ENCODE results near the gene RAG1. TPM values are rescaled to one million over a fixed set of nuclear protein-coding genes. Genes with fewer than 3 reads are reported as not detected.

The RAG1 gene
- total and polyA plus RNA-seq, 2 donors = 0.30 to 1.6 TPM

GRCh38 chr11:36601155-36601554 is 33.3 kb downstream of the RAG1 start:
- Histone ChIP-seq H3K4me3 (ENCODE audit: low read depth, low read length) (no peak overlapping the region), H3K4me1 (ENCODE audit: insufficient read depth) (no peaks in the 10 kb centered on the region), H3K36me3 (ENCODE audit: insufficient read depth) (no peaks in the 10 kb centered on the region), H3K27ac (ENCODE audit: low read depth) (no peak overlapping the region)
- no peak for DNase-seq (ENCODE audit: extremely low spot score)
- WGBS = 87% methylated on average over 2 of the region's 2 CpGs

- no peaks in the 10 kb centered on the region for H3K4me1 ChIP-seq (ENCODE audit: insufficient read depth)
- no peak overlapping the region for H3K4me3 ChIP-seq (ENCODE audit: low read depth, low read length)
- H3K27ac ChIP-seq (ENCODE audit: low read depth) = no peak overlapping the region
- H3K36me3 ChIP-seq (ENCODE audit: insufficient read depth) = no peaks in the 10 kb centered on the region
- no peak for DNase-seq (ENCODE audit: extremely low spot score)
Observed at GRCh38 chr11:36602135-36602534, 34.3 kb downstream of the RAG1 start.

DNA sequence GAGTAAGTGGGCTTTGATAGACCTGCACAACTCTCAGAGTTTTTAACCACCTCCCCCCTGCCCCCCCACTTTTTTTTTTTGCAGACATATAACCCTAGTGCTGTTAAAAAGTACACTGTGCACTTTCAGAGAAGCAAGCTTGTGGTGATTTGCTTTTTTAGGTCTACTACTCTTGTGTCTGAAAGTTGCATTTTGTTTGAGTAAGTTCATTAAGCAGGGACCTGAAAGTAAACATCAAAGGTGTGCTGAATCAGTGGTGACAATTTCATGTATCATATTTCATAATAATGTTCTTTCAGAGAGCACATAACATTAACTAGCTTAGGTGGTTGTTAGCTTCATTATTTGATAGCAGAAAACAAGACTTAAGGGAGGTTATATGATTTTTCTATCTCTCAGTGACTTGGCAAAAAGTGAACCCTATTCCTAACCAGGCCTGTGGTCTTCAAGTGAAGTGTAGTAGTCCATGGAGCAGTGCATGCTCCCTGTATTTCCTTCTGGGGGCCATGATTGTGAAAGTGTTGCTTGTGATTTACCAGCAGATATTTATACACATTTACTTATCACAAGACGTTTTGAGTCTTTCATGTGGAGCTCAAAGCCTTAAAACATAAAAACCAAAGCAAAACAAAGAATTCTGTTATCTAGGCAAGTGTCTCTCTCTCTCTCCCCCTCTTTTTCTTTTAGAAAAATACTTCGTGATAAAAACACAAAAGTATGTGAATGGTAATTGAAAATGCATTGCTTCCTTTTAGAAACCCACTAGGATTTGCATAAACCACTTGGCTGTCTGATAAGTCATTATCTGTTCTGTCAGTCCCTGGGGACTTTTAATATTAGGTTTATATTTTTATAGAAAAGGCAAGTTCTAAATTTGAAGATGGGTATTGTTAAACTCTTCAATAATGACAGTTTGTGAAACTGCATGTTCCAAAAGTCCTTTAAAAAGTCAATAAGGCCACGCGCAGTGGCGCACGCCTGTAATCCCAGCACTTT is 37.7 kb downstream of the RAG1 start:
- Histone ChIP-seq H3K4me1 (ENCODE audit: insufficient read depth) (no peaks in the 10 kb centered on the region), H3K4me3 (ENCODE audit: low read depth, low read length) (no peak overlapping the region), H3K27ac (ENCODE audit: low read depth) (no peak overlapping the region), H3K36me3 (ENCODE audit: insufficient read depth) (no peaks in the 10 kb centered on the region)
- no peak for DNase-seq (ENCODE audit: extremely low spot score)
- WGBS = 78% methylated on average over 6 of the region's 6 CpGs

DNA sequence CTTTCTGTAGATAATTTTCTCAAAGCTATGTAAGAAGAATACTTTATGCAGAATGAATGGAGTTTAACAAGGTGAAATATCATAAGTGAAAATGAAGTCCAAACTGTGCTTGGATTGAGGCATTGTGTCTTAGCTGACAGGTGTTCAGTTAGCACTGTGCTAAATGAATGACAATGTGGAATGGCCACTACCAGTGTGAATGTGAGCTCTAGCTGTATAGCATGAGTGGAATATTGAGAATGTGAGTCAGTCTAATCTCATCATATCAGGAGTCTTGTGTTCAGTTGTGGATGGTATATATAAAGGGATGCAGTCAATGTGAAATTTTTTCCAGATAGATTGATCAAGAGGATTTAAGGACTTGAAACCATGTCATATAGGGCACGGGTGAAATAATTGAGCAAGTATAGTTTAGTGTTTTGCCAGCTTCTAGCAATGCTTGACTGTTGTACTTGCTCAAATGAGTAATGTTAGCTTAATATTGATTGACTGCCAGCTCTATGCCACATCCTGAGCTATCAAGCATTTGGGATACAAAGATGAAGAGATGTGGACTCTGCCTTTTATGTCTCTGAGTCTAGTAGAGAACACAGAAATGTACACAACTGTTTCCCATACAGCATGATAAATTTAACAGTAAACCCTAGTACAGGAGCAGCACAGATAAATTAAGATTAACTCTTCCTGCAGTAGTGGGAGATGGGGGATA is 40.8 kb downstream of the RAG1 start:
- no peaks in the 10 kb centered on the region for H3K36me3 ChIP-seq (ENCODE audit: insufficient read depth)
- H3K4me3 ChIP-seq (ENCODE audit: low read depth, low read length) = no peak overlapping the region
- no peak for DNase-seq (ENCODE audit: extremely low spot score)
- H3K4me1 ChIP-seq (ENCODE audit: insufficient read depth) = no peaks in the 10 kb centered on the region
- no peak overlapping the region for H3K27ac ChIP-seq (ENCODE audit: low read depth)
- 90% methylated on average over 1 of the region's 1 CpG for WGBS

- no peak for DNase-seq (ENCODE audit: extremely low spot score)
- no peak overlapping the region for H3K27ac ChIP-seq (ENCODE audit: low read depth)
- no peak overlapping the region for H3K4me3 ChIP-seq (ENCODE audit: low read depth, low read length)
- no peaks in the 10 kb centered on the region for H3K36me3 ChIP-seq (ENCODE audit: insufficient read depth)
- WGBS = 69% methylated on average over 2 of the region's 2 CpGs
- H3K4me1 ChIP-seq (ENCODE audit: insufficient read depth) = no peaks in the 10 kb centered on the region
Observed at GRCh38 chr11:36609383-36609782, 41.6 kb downstream of the RAG1 start.

GRCh38 chr11:36615826-36616225 is 48.0 kb downstream of the RAG1 start:
- Histone ChIP-seq H3K27ac (ENCODE audit: low read depth) (no peak overlapping the region), H3K4me3 (ENCODE audit: low read depth, low read length) (no peak overlapping the region), H3K36me3 (ENCODE audit: insufficient read depth) (no peaks in the 10 kb centered on the region), H3K4me1 (ENCODE audit: insufficient read depth) (no peaks in the 10 kb centered on the region)
- DNase-seq (ENCODE audit: extremely low spot score) = no peak
- WGBS = 75% methylated on average over 3 of the region's 3 CpGs

DNA sequence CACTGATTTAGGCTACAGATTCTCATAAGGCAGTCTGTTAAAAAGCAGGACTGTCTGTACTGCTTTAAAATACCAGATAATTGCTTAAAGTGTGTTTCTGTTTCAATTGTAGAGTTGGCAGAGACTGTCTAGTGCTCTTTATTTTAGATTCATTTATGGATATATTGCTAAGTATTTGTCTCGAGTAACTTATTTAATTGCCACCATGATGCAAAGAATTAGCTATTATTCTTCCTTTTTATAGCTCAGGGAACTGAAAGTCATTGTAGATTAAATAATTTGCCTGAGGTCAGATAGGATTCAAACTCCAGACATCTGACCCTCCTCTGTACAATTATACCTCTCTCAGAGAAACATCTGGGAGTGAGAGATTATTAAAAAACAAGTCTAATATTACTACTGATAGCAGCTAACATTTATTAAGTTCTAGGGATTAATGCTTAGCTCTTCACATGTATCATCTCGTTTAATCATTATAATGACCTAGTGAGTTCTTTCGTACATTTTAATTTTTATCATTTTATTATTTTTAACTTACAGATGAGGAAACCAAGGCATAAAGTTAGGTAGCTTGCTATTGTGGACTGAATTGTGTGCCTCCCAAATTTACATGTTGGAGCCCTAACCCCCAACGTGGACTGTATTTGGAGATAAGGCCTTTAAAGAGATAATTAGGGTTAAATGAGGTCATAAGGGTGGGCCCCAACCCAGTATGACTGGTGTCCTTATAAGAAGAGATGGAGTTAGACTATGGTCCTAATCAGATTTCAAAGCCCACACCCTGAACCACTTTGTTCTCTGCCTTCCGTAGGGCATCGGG is 49.9 kb downstream of the RAG1 start:
- H3K4me3 ChIP-seq (ENCODE audit: low read depth, low read length) = no peak overlapping the region
- no peak for DNase-seq (ENCODE audit: extremely low spot score)
- no peaks in the 10 kb centered on the region for H3K4me1 ChIP-seq (ENCODE audit: insufficient read depth)
- WGBS = 88% methylated on average over 6 of the region's 6 CpGs
- H3K36me3 ChIP-seq (ENCODE audit: insufficient read depth) = no peaks in the 10 kb centered on the region
- H3K27ac ChIP-seq (ENCODE audit: low read depth) = no peak overlapping the region

- DNase-seq (ENCODE audit: extremely low spot score) = no peak
- no peak overlapping the region for H3K4me3 ChIP-seq (ENCODE audit: low read depth, low read length)
- no peaks in the 10 kb centered on the region for H3K4me1 ChIP-seq (ENCODE audit: insufficient read depth)
- H3K27ac ChIP-seq (ENCODE audit: low read depth) = no peak overlapping the region
- WGBS = 69% methylated on average over 3 of the region's 3 CpGs
- no peaks in the 10 kb centered on the region for H3K36me3 ChIP-seq (ENCODE audit: insufficient read depth)
Observed at GRCh38 chr11:36618363-36619047, 50.7 kb downstream of the RAG1 start.

GRCh38 chr11:36619502-36619901 is 51.7 kb downstream of the RAG1 start:
- Histone ChIP-seq H3K4me3 (ENCODE audit: low read depth, low read length) (no peak overlapping the region), H3K27ac (ENCODE audit: low read depth) (no peak overlapping the region), H3K4me1 (ENCODE audit: insufficient read depth) (no peaks in the 10 kb centered on the region), H3K36me3 (ENCODE audit: insufficient read depth) (no peaks in the 10 kb centered on the region)
- DNase-seq (ENCODE audit: extremely low spot score) = no peak
- 23% methylated on average over 5 of the region's 5 CpGs for WGBS

DNA sequence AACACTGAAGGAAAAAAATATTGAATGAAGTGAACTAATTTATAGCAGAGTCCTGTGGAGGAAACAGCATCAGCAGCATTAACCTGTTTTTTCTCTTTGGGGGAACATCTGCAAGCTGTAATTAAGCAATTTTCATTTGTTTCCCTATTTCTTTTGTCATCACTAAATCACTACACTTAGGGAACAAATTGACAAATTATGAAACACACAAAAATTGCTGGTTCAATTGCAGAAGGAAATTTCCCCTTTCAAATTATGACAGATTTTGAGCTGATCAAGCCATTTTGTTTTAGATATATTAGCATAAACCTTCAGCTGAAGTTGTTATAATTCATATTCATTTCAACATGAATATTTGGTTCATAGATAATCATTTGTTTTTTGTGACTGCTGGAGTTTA is 52.4 kb downstream of the RAG1 start:
- H3K36me3 ChIP-seq (ENCODE audit: insufficient read depth) = no peaks in the 10 kb centered on the region
- no peak for DNase-seq (ENCODE audit: extremely low spot score)
- H3K4me3 ChIP-seq (ENCODE audit: low read depth, low read length) = no peak overlapping the region
- H3K4me1 ChIP-seq (ENCODE audit: insufficient read depth) = no peaks in the 10 kb centered on the region
- H3K27ac ChIP-seq (ENCODE audit: low read depth) = no peak overlapping the region

GRCh38 chr11:36622431-36623136 is 54.8 kb downstream of the RAG1 start:
- no peak for DNase-seq (ENCODE audit: extremely low spot score)
- H3K27ac ChIP-seq (ENCODE audit: low read depth) = no peak overlapping the region
- H3K36me3 ChIP-seq (ENCODE audit: insufficient read depth) = no peaks in the 10 kb centered on the region
- H3K4me1 ChIP-seq (ENCODE audit: insufficient read depth) = no peaks in the 10 kb centered on the region
- no peak overlapping the region for H3K4me3 ChIP-seq (ENCODE audit: low read depth, low read length)
- 72% methylated on average over 3 of the region's 3 CpGs for WGBS

- Histone ChIP-seq H3K27ac (ENCODE audit: low read depth) (no peak overlapping the region), H3K36me3 (ENCODE audit: insufficient read depth) (no peaks in the 10 kb centered on the region), H3K4me1 (ENCODE audit: insufficient read depth) (no peaks in the 10 kb centered on the region), H3K4me3 (ENCODE audit: low read depth, low read length) (no peak overlapping the region)
- no peak for DNase-seq (ENCODE audit: extremely low spot score)
- WGBS = 92% methylated on average over 5 of the region's 5 CpGs
Observed at GRCh38 chr11:36623494-36623893, 55.7 kb downstream of the RAG1 start.

- Histone ChIP-seq H3K4me1 (ENCODE audit: insufficient read depth) (no peaks in the 10 kb centered on the region), H3K4me3 (ENCODE audit: low read depth, low read length) (no peak overlapping the region), H3K27ac (ENCODE audit: low read depth) (no peak overlapping the region), H3K36me3 (ENCODE audit: insufficient read depth) (no peaks in the 10 kb centered on the region)
- DNase-seq (ENCODE audit: extremely low spot score) = no peak
- 85% methylated on average over 1 of the region's 1 CpG for WGBS
Observed at GRCh38 chr11:36627006-36627405, 59.2 kb downstream of the RAG1 start.

Measured in urinary bladder (tissue), 4 donors.